ENCODE results near the gene RNU5D-1. TPM values are rescaled to one million over a fixed set of nuclear protein-coding genes. Genes with fewer than 3 reads are reported as not detected.

RNU5D-1 gene
- total and polyA plus RNA-seq, 9 donors = not detected

DNA sequence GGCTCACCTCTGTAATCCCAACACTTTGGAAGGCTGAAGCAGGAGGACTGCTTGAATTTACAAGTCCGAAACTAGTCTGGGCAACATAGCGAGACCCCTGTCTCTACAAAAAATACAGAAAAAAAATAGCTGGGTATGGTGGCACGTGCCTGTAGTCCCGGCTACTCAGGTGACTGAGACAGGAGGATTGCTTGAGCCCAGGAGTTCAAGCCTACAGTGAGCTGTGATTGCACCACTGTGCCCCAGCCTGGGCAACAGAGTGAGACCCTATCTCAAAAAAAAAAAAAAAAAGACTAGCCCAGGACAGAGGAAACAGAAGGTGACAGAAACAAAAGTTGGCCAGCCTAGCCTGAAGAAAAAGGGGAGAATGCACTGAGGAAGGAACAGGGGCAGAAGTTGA lies 35.3 kb downstream of the RNU5D-1 start:
- H3K4me3 ChIP-seq = no peak overlapping the region
- TF ChIP-seq EP300 (IDR thresholded peaks at IDR 0.05) (no peak), POLR2A (IDR thresholded peaks at IDR 0.05) (no peak)
- TF ChIP-seq, protein P1, sequence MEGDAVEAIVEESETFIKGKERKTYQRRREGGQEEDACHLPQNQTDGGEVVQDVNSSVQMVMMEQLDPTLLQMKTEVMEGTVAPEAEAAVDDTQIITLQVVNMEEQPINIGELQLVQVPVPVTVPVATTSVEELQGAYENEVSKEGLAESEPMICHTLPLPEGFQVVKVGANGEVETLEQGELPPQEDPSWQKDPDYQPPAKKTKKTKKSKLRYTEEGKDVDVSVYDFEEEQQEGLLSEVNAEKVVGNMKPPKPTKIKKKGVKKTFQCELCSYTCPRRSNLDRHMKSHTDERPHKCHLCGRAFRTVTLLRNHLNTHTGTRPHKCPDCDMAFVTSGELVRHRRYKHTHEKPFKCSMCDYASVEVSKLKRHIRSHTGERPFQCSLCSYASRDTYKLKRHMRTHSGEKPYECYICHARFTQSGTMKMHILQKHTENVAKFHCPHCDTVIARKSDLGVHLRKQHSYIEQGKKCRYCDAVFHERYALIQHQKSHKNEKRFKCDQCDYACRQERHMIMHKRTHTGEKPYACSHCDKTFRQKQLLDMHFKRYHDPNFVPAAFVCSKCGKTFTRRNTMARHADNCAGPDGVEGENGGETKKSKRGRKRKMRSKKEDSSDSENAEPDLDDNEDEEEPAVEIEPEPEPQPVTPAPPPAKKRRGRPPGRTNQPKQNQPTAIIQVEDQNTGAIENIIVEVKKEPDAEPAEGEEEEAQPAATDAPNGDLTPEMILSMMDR (IDR thresholded peaks at IDR 0.05) = no peak
- no peak for DNase-seq
- no peaks in the 10 kb centered on the region for H3K36me3 ChIP-seq
- H3K4me1 ChIP-seq (ENCODE audit: insufficient read depth) = no peaks in the 10 kb centered on the region
- H3K27ac ChIP-seq = no peak overlapping the region
- no peaks in the 10 kb centered on the region for H3K9me3 ChIP-seq
- H3K27me3 ChIP-seq = no peaks in the 10 kb centered on the region
- 89 to 92% (median 92%) methylated on average over 4 of the region's 4 CpGs for WGBS, 3 donors
- intact Hi-C loops (cut with DNase I) = no loop called here

DNA sequence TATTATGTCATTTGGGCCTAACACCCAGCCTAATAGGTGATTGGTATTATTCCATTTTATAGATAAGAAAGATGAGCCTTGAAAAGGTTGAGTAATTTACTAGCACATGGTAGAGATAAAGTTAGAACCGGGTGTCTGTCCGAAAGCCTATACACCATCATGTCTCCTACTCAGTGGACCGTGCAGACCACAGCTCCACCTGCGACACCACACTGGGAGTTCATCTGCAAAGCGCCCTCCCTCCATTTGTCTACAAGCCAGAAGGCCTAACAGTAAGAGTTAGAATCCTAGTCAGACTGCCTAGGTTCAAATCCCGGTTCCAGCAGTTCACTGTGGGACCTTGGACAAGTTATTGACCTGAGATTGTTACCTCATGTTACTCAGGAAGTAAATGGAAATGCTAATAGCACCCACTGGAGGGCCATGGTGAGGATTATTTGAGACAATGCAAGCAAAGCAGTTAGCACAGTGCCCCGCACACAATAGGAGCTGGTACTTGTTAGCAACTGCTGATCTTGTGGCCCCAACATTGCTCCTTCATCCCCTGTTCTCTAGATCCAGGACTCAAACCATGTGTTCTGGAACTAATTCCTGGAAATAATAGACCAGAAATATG lies 36.0 kb downstream of the RNU5D-1 start:
- Histone ChIP-seq H3K4me3 (no peak overlapping the region), H3K27me3 (no peaks in the 10 kb centered on the region), H3K9me3 (no peaks in the 10 kb centered on the region), H3K4me1 (ENCODE audit: insufficient read depth) (no peaks in the 10 kb centered on the region), H3K36me3 (no peaks in the 10 kb centered on the region), H3K27ac (no peak overlapping the region)
- 92 to 95% (median 93%) methylated on average over 7 of the region's 7 CpGs for WGBS, 3 donors
- TF ChIP-seq POLR2A (IDR thresholded peaks at IDR 0.05) = no peak
- TF ChIP-seq EP300 (IDR thresholded peaks at IDR 0.05) = no peak
- TF ChIP-seq, protein P1 (IDR thresholded peaks at IDR 0.05) = no peak
- intact Hi-C loops (cut with DNase I) = no loop called here
- DNase-seq = no peak

DNA sequence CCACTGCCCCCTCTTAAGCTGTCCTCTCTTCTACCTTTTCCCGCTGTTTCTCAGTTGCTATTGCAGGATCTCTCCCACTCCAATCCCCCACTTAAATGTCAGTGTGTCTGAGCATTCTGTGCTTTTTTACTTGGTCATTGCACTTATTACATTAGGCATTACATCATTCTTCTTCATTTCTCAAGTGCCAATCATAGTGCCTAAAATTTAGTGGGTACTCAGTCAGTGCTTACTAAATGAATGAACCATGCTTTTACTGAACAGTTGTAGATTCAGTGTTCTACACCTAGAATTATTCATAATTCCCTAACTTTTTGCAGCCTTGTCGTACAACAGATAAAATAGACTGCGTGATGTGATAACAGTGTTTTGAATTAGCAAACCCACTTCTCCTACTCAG lies 37.1 kb downstream of the RNU5D-1 start:
- H3K36me3 ChIP-seq = no peaks in the 10 kb centered on the region
- WGBS, 3 donors = 95 to 97% (median 96%) methylated on average over 3 of the region's 3 CpGs
- peaks cover 6% of the 10 kb centered on the region for H3K4me1 ChIP-seq (ENCODE audit: insufficient read depth)
- H3K4me3 ChIP-seq = no peak overlapping the region
- TF ChIP-seq POLR2A (IDR thresholded peaks at IDR 0.05) (no peak), EP300 (IDR thresholded peaks at IDR 0.05) (no peak)
- TF ChIP-seq, protein P1 (IDR thresholded peaks at IDR 0.05) = no peak
- intact Hi-C loops (cut with DNase I) = no loop called here
- H3K27me3 ChIP-seq = no peaks in the 10 kb centered on the region
- no peaks in the 10 kb centered on the region for H3K9me3 ChIP-seq
- no peak overlapping the region for H3K27ac ChIP-seq
- DNase-seq = no peak

DNA sequence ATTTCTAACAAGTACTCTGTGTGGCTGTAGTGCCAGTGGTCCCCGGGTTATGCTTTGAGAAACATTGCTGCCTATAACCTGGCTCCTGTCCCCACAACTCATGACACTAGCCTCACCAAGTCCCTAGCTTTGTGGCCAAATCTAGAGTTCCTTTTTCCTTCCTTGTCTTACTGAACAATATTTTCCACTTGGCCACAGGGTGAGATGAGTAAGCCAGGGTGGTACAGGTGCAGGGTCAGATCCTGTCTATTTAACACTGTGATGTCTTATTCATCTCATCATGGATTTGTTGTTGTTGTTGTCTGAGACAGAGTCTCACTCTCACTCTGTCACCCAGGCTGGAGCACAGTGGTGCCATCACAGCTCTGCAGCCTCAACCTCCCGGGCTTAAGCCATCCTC lies 37.8 kb downstream of the RNU5D-1 start:
- Histone ChIP-seq H3K27me3 (no peaks in the 10 kb centered on the region), H3K36me3 (no peaks in the 10 kb centered on the region), H3K9me3 (no peaks in the 10 kb centered on the region), H3K27ac (no peak overlapping the region), H3K4me1 (ENCODE audit: insufficient read depth) (peaks cover 6% of the 10 kb centered on the region), H3K4me3 (no peak overlapping the region)
- no peak for TF ChIP-seq EP300 (IDR thresholded peaks at IDR 0.05)
- TF ChIP-seq, protein P1 (IDR thresholded peaks at IDR 0.05) = no peak
- no peak for TF ChIP-seq POLR2A (IDR thresholded peaks at IDR 0.05)
- intact Hi-C loops (cut with DNase I) = no loop called here
- DNase-seq = no peak
- WGBS, 3 donors = 85 to 87% (median 85%) methylated on average over 2 of the region's 2 CpGs

Measured in ovary (tissue), 9 donors.